Panc1 (cell line): ENCODE measurements around the gene NEUROG1. TPM values are rescaled to one million over a fixed set of nuclear protein-coding genes. Genes with fewer than 3 reads are reported as not detected.

Experiments used
- ATAC-seq: fragments of 200-7000 bp; cut with Tn5 transposase; 2 replicates; pipeline ENCODE4 v1.9.1; 2020; ENCODE audit warnings: mild to moderate bottlenecking, moderate library complexity
- BruUV-seq: library from RNA; stranded (reverse); fragments of 400-500 nt; replicated peaks from 2 replicates; lab custom pipeline; 2021; lab: Mats Ljungman, UMichigan
- CTCF ChIA-PET: fragments of 300-600 bp; sonication (Branson Sonifier 250); formaldehyde crosslinking; loops from one replicate; lab custom pipeline; 2022; ENCODE audit warnings: antibody characterized with exemption; lab: Charles Lee
- POLR2A ChIA-PET: fragments of 300-600 bp; sonication (Branson Sonifier 250); formaldehyde crosslinking; loops from one replicate; lab custom pipeline; 2022; ENCODE audit warnings: antibody characterized with exemption; lab: Charles Lee
- DNase-seq: peaks from one replicate; pipeline ENCODE4 v3.0.0-alpha.2; 2010; ENCODE audit warnings: low read depth, low spot score
- H3K27ac ChIP-seq: 2 replicates; pipeline ENCODE4 v1.5.1; 2011; ENCODE audit warnings: mild to moderate bottlenecking, low read length, inconsistent platforms
- H3K27me3 ChIP-seq: fragments of 200-500 bp; sonication (Bioruptor generic); 2 replicates; pipeline ENCODE4 v1.6.0; 2014; ENCODE audit warnings: low read length, inconsistent platforms; ENCODE audit not compliant: control insufficient read depth, insufficient read depth
- H3K36me3 ChIP-seq: fragments of 200-500 bp; sonication (Bioruptor generic); 2 replicates; pipeline ENCODE4 v1.5.1; 2014; ENCODE audit warnings: inconsistent platforms, mild to moderate bottlenecking, low read length, moderate library complexity; ENCODE audit not compliant: control insufficient read depth, insufficient read depth
- H3K4me1 ChIP-seq: 2 replicates; pipeline ENCODE4 v1.5.1; 2011; ENCODE audit warnings: inconsistent platforms, mild to moderate bottlenecking, low read length, moderate library complexity; ENCODE audit not compliant: control insufficient read depth, insufficient read depth
- H3K4me3 ChIP-seq, 2 experiments: 2 replicates each; pipeline ENCODE4 v1.5.1; 2011 to 2012; ENCODE audit warnings: low read depth in 2 of 2, low read length in 2 of 2, mild to moderate bottlenecking in 2 of 2, inconsistent platforms in 1 of 2, moderate library complexity in 1 of 2
- H3K9me3 ChIP-seq: fragments of 200-500 bp; sonication (Bioruptor generic); 2 replicates; pipeline ENCODE4 v1.5.1; 2014; ENCODE audit warnings: low read depth, mild to moderate bottlenecking, inconsistent platforms, low read length, moderate library complexity; ENCODE audit not compliant: control insufficient read depth, insufficient read depth
- CTCF ChIP-seq: fragments of 450-650 bp; IDR thresholded peaks from 2 replicates; pipeline ENCODE4 v1.5.1; 2017; ENCODE audit warnings: mild to moderate bottlenecking
- POLR2AphosphoS5 ChIP-seq: IDR thresholded peaks from 2 replicates; pipeline ENCODE4 v1.6.1; 2012; ENCODE audit warnings: mild to moderate bottlenecking, low read depth, low read length, moderate library complexity
- REST ChIP-seq, 2 experiments: IDR thresholded peaks; 2 replicates each; pipeline ENCODE4 v1.6.1; 2011 to 2012; ENCODE audit warnings: low read depth in 2 of 2, control low read depth in 1 of 2, low read length in 1 of 2, mild to moderate bottlenecking in 1 of 2, moderate library complexity in 1 of 2; ENCODE audit not compliant: insufficient read depth in 1 of 2
- SIN3A ChIP-seq: IDR thresholded peaks from 2 replicates; pipeline ENCODE4 v1.6.1; 2012; ENCODE audit warnings: low read depth, mild to moderate bottlenecking, low read length, moderate library complexity, borderline replicate concordance; ENCODE audit not compliant: insufficient read depth
- TCF7L2 ChIP-seq: IDR thresholded peaks from 2 replicates; pipeline ENCODE4 v1.6.1; 2011; ENCODE audit warnings: mild to moderate bottlenecking, low read depth, low read length, inconsistent platforms
- in situ Hi-C: cut with HindIII; loops from 2 replicates; pipeline ENCODE4 v1.10.0; 2016; ENCODE audit warnings: low sequenced_read_pairs, low pct_unique_long_range_greater_than_20kb
- intact Hi-C: fragments of 100-400 bp; cut with micrococcal nuclease; formaldehyde crosslinking; loops from one replicate; pipeline ENCODE4 v1.10.0; 2022; ENCODE audit not compliant: unreplicated experiment
- total RNA-seq: library from RNA; stranded (reverse); gene quantifications from one replicate; pipeline ENCODE4 v1.2.1, GENCODE V29; 2021; ENCODE audit not compliant: unreplicated experiment

The NEUROG1 gene
- total RNA-seq, 1 experiment from 2014 or later, result not detected

- ChIA-PET CTCF (interaction anchor here (1.6 kb wide), 1 partner anchor 78 kb away, joined by 3 read pairs; no protein-coding TSS in a partner anchor), POLR2A (interaction anchor here (0.6 kb wide), 2 partner anchors 197 to 1058 kb away, joined by 3 read pairs; no protein-coding TSS in a partner anchor)
- Histone ChIP-seq H3K4me3 (no peak overlapping the region), H3K9me3 (no peaks in the 10 kb centered on the region), H3K27me3 (peaks cover 3% of the 10 kb centered on the region; the same call in 1 of the 2 replicates), H3K4me1 (no peaks in the 10 kb centered on the region), H3K27ac (no peak overlapping the region), H3K36me3 (no peaks in the 10 kb centered on the region)
- BruUV-seq, result no TSS peak
- intact Hi-C loops (no loop called here), in situ Hi-C loops (no loop called here)
- ATAC-seq, result no peak
- DNase-seq, result no peak
- no peak for TF ChIP-seq CTCF
- TF ChIP-seq TCF7L2, result no peak
- no peak for TF ChIP-seq REST (IDR thresholded peaks at IDR 0.05; ENCODE audit: insufficient read depth in 1 of 2, low read depth in 2 of 2, low read length in 1 of 2)
These were observed 47.8 kb downstream of the NEUROG1 start for GRCh38 chr5:135487839-135488514.

GRCh38 chr5:135487037-135487395 is 48.7 kb downstream of the NEUROG1 start:
- no peaks in the 10 kb centered on the region for H3K4me1 ChIP-seq
- TF ChIP-seq SIN3A (no peak), CTCF (no peak), POLR2AphosphoS5 (no peak), REST (IDR thresholded peaks at IDR 0.05; ENCODE audit: insufficient read depth in 1 of 2, low read depth in 2 of 2, low read length in 1 of 2) (no peak), TCF7L2 (no peak)
- ChIA-PET POLR2A (interaction anchor here (0.6 kb wide), 1 partner anchor 198 kb away, joined by 3 read pairs; no protein-coding TSS in a partner anchor), CTCF (interaction anchor here (1.6 kb wide), 1 partner anchor 79 kb away, joined by 3 read pairs; no protein-coding TSS in a partner anchor)
- in situ Hi-C loops, result no loop called here
- H3K9me3 ChIP-seq, result no peaks in the 10 kb centered on the region
- no peak for DNase-seq
- peaks cover 3% of the 10 kb centered on the region; the same call in 1 of the 2 replicates for H3K27me3 ChIP-seq
- no peak overlapping the region for H3K27ac ChIP-seq
- H3K36me3 ChIP-seq, result no peaks in the 10 kb centered on the region
- no peak overlapping the region for H3K4me3 ChIP-seq
- ATAC-seq, result no peak
- intact Hi-C loops, result no loop called here
- BruUV-seq, result no TSS peak
